ENCODE results near the gene PDGFB.
A peak's percentile ranks its signal among the peaks of the same experiment; 100 is the strongest.

GRCh38 chr22:39290724-39291161 is 46.0 kb upstream of the PDGFB start:
- TF ChIP-seq POLR2AphosphoS5 (IDR thresholded peaks at IDR 0.05; ENCODE audit: low read depth, low read length), result peak; percentile 22; the same call in 1 of the 2 replicates
- TF ChIP-seq CTCF (IDR thresholded peaks at IDR 0.05), result no peak
- no peak for TF ChIP-seq SIN3A (IDR thresholded peaks at IDR 0.05; ENCODE audit: borderline replicate concordance, insufficient read depth, low read depth, low read length)
